Dendritic cell treated with granulocyte-macrophage colony-stimulating factor and Interleukin-4, amounts not matched to agents 40 ng/mL and 50 ng/mL, for 4 days (primary cell): Measurements from ENCODE around the gene OR10H5.
"Not testable (repeated sequence)": the region's sequence is repeated elsewhere in the genome, so short reads cannot be mapped to it uniquely, and the experiment has no call there.

Experiments
- H3K27ac Mint-ChIP-seq: one replicate; pipeline ENCODE4 v1.8.0; 2022; ENCODE audit warnings: mild to moderate bottlenecking, mixed read lengths
- H3K27me3 Mint-ChIP-seq: one replicate; pipeline ENCODE4 v1.8.0; 2022; ENCODE audit warnings: mild to moderate bottlenecking, mixed read lengths
- H3K36me3 Mint-ChIP-seq: one replicate; pipeline ENCODE4 v1.8.0; 2022; ENCODE audit warnings: low read depth, mixed read lengths
- H3K4me1 Mint-ChIP-seq: one replicate; pipeline ENCODE4 v1.8.0; 2022; ENCODE audit warnings: low read depth, mixed read lengths
- H3K4me3 Mint-ChIP-seq: one replicate; pipeline ENCODE4 v1.8.0; 2022; ENCODE audit warnings: mild to moderate bottlenecking, moderate library complexity, mixed read lengths
- H3K9me3 Mint-ChIP-seq: one replicate; pipeline ENCODE4 v1.8.0; 2022; ENCODE audit warnings: mixed read lengths
- intact Hi-C: fragments of 100-400 bp; cut with micrococcal nuclease; formaldehyde crosslinking; loops from one replicate; pipeline ENCODE4 v1.15.0; 2022

Gene OR10H5

GRCh38 chr19:15843894-15844222 is 56.4 kb downstream of the OR10H5 start:
- H3K9me3 Mint-ChIP-seq, H3K4me3 Mint-ChIP-seq, H3K27ac Mint-ChIP-seq, intact Hi-C loops, H3K27me3 Mint-ChIP-seq, H3K36me3 Mint-ChIP-seq: not testable (repeated sequence)
- H3K4me1 Mint-ChIP-seq: peaks cover 14% of the 10 kb centered on the region

GRCh38 chr19:15846923-15847322 is 59.5 kb downstream of the OR10H5 start:
- H3K4me3 Mint-ChIP-seq: no peak overlapping the region
- no peak overlapping the region for H3K27ac Mint-ChIP-seq
- H3K27me3 Mint-ChIP-seq: peaks cover 4% of the 10 kb centered on the region
- H3K4me1 Mint-ChIP-seq: peaks cover 14% of the 10 kb centered on the region
- H3K9me3 Mint-ChIP-seq: no peaks in the 10 kb centered on the region
- intact Hi-C loops: no loop called here
- no peaks in the 10 kb centered on the region for H3K36me3 Mint-ChIP-seq

GRCh38 chr19:15850385-15850784 is 62.9 kb downstream of the OR10H5 start:
- peaks cover 1% of the 10 kb centered on the region for H3K27me3 Mint-ChIP-seq
- H3K36me3 Mint-ChIP-seq: no peaks in the 10 kb centered on the region
- H3K4me3 Mint-ChIP-seq: no peak overlapping the region
- intact Hi-C loops: no loop called here
- no peak overlapping the region for H3K27ac Mint-ChIP-seq
- no peaks in the 10 kb centered on the region for H3K9me3 Mint-ChIP-seq
- H3K4me1 Mint-ChIP-seq: peaks cover 6% of the 10 kb centered on the region
